C4-2B (cell line): Measurements from ENCODE around the gene PARD3B.

Experiments used
- CTCF ChIP-seq: fragments of 450-650 bp; conservative IDR thresholded peaks from 2 replicates; pipeline ENCODE4 v1.5.1; 2017; ENCODE audit warnings: mild to moderate bottlenecking
- ZFX ChIP-seq: fragments of 450-650 bp; IDR thresholded peaks from 2 replicates; pipeline ENCODE4 v1.6.1; 2017

DNA sequence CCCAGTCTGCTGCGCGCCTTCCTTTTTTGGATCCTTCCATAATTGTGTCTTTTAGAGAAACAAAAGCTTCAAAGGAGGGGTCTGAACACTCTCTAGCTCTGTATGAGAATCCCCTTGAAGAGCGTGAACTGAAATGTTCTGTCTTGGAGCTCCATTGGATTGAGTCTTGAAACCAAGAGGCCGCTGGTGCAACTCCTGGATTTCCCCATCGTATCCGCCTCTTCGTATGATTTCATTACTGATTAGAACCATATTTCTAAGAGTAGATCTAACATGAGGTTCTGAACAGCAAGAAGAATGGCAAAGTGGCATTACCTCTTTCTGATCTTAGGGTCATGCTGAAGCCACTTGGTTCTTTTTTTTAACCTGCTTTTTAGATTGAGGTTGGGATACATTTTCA is 1105.7 kb downstream of the PARD3B start:
- TF ChIP-seq CTCF (no peak), ZFX (no peak)
